Right lobe of liver (tissue), 6 donors: Measurements from ENCODE around the gene NCKAP1. TPM values are rescaled to one million over a fixed set of nuclear protein-coding genes. Genes with fewer than 3 reads are reported as not detected.

Experiments used
- ATAC-seq, 4 donors: fragments of 200-7000 bp; cut with Tn5 transposase; one replicate each; pipeline ENCODE4 v1.9.1; 2020; ENCODE audit warnings: mild to moderate bottlenecking in 4 of 4, moderate library complexity in 4 of 4
- DNase-seq, 3 donors: peaks; one replicate each; pipeline ENCODE4 v3.0.0-alpha.2; 2020
- H3K27ac ChIP-seq, 3 donors: fragments of 200-600 bp; one replicate each; pipeline ENCODE4 v1.8.0; 2022
- H3K27me3 ChIP-seq, 2 donors: fragments of 200-600 bp; one replicate each; pipeline ENCODE4 v1.8.0; 2022
- H3K36me3 ChIP-seq, 4 donors: fragments of 200-600 bp; sonication (generic) in 1 of 4; one replicate each; pipeline versions ENCODE4 v1.5.1 to v1.8.0; 2017 to 2022; ENCODE audit warnings: control low read depth in 1 of 4
- H3K4me1 ChIP-seq, 4 donors: fragments of 200-600 bp; sonication (generic) in 1 of 4; one replicate each; pipeline versions ENCODE4 v1.5.1 to v1.8.0; 2017 to 2022; ENCODE audit warnings: control low read depth in 1 of 4
- H3K4me3 ChIP-seq, 3 donors: fragments of 200-600 bp; one replicate each; pipeline ENCODE4 v1.8.0; 2022
- H3K9me3 ChIP-seq, 4 donors: fragments of 200-600 bp; sonication (generic) in 1 of 4; one replicate each; pipeline versions ENCODE4 v1.5.1 to v1.8.0; 2017 to 2022; ENCODE audit warnings: control low read depth in 1 of 4
- CTCF ChIP-seq, 4 donors: fragments of 200-600 bp in 3 of 4; fragments of 450-650 bp in 1 of 4; IDR thresholded peaks; one replicate each; pipeline versions ENCODE4 v1.5.1 to v1.8.0; 2016 to 2022; ENCODE audit warnings: antibody characterized with exemption in 4 of 4, mild to moderate bottlenecking in 2 of 4
- POLR2A ChIP-seq: fragments of 450-650 bp; IDR thresholded peaks from one replicate; pipeline ENCODE4 v1.6.1; 2017; ENCODE audit warnings: antibody characterized with exemption, mild to moderate bottlenecking
- WGBS: methylation state at CpG from one replicate; pipeline ENCODE4 v1.1.6; 2018; ENCODE audit warnings: low coverage, low lambda C conversion rate; ENCODE audit not compliant: insufficient coverage; ENCODE audit errors: missing lambda C conversion rate; 5-methylcytosine and 5-hydroxymethylcytosine counted together
- intact Hi-C, 2 donors: fragments of 100-400 bp; cut with DNase I; formaldehyde crosslinking; loops; one replicate each; pipeline versions ENCODE4 v1.11.2 to v1.14.1; 2022
- total RNA-seq, 6 experiments: library from RNA; depleted of rRNA in 2 of 6; stranded (reverse); fragments of >200 nt in 2 of 6; fragmentation: NEBNext Ultra II Directional in 3 of 6; extraction: Animal tissue kit (Norgen Biotek cat#: 25700) in 3 of 6; gene quantifications; one replicate each; pipeline versions ENCODE4 v1.1.0 to v1.2.4, GENCODE V29; 2016 to 2023
- donor health status: DM: no; HTN: yes; CAD: no.
- donor health status: DM: no; HTN: no; CAD: no.
- donor health status: DM: no; HTN: no; CAD: no.
- donor health status: DM: no; HTN: yes; CAD: no.
- donor health status: DM: no; HTN: yes; CAD: no.

NCKAP1 gene
- total RNA-seq, 6 experiments from 2014 or later = 31.9 to 50.3 (median 43.3) TPM

GRCh38 chr2:182980652-182981051, 57.6 kb downstream of the NCKAP1 start:
- 100% methylated on average over 1 of the region's 1 CpG for WGBS
- Histone ChIP-seq H3K36me3 (peaks cover 0 to 20% (median 2%) of the 10 kb centered on the region in 4 donors), H3K27ac (no peak overlapping the region), H3K27me3 (no peaks in the 10 kb centered on the region), H3K9me3 (no peaks in the 10 kb centered on the region), H3K4me3 (no peak overlapping the region), H3K4me1 (no peaks in the 10 kb centered on the region)
- TF ChIP-seq CTCF (IDR thresholded peaks at IDR 0.05) (no peak), POLR2A (no peak)
- DNase-seq = no peak
- intact Hi-C loops = loop anchor here in 1 of 2 donors (10.0 kb wide), 1 partner anchor 216 kb away; no protein-coding TSS in a partner anchor
- ATAC-seq = no peak

- no peaks in the 10 kb centered on the region for H3K9me3 ChIP-seq
- no peak overlapping the region for H3K27ac ChIP-seq
- peak; percentile 63 to 82 (median 78) for ATAC-seq
- no peaks in the 10 kb centered on the region for H3K27me3 ChIP-seq
- TF ChIP-seq POLR2A (no peak), CTCF (IDR thresholded peaks at IDR 0.05) (peak; percentile 58 to 67 (median 63))
- H3K4me3 ChIP-seq = no peak overlapping the region
- H3K36me3 ChIP-seq = peaks cover 0 to 20% (median 2%) of the 10 kb centered on the region in 4 donors
- intact Hi-C loops = loop anchor here in 1 of 2 donors (10.0 kb wide), 1 partner anchor 215 kb away; no protein-coding TSS in a partner anchor
- H3K4me1 ChIP-seq = no peaks in the 10 kb centered on the region
- no peak for DNase-seq
Observed at GRCh38 chr2:182980115-182980514, 58.1 kb downstream of the NCKAP1 start.

GRCh38 chr2:182977463-182977862, 60.8 kb downstream of the NCKAP1 start:
- intact Hi-C loops = no loop called here

GRCh38 chr2:182973441-182974352, 64.6 kb downstream of the NCKAP1 start:
- intact Hi-C loops = no loop called here
- peaks cover 0 to 5% (median 0%) of the 10 kb centered on the region in 4 donors for H3K4me1 ChIP-seq
- no peak overlapping the region for H3K4me3 ChIP-seq
- DNase-seq (no peak), ATAC-seq (peak; percentile 63 to 77 (median 68))
- no peaks in the 10 kb centered on the region for H3K9me3 ChIP-seq
- 18% methylated on average over 1 of the region's 1 CpG for WGBS
- H3K36me3 ChIP-seq = peaks cover 0 to 17% (median 0%) of the 10 kb centered on the region in 4 donors
- no peaks in the 10 kb centered on the region for H3K27me3 ChIP-seq
- no peak overlapping the region for H3K27ac ChIP-seq
- TF ChIP-seq POLR2A (no peak), CTCF (IDR thresholded peaks at IDR 0.05) (no peak)

More at GRCh38 chr2:182977463-182977862, 60.8 kb downstream of the NCKAP1 start:
- Histone ChIP-seq H3K27ac (no peak overlapping the region), H3K9me3 (no peaks in the 10 kb centered on the region), H3K4me1 (peaks cover 0 to 5% (median 0%) of the 10 kb centered on the region in 4 donors), H3K4me3 (no peak overlapping the region), H3K27me3 (no peaks in the 10 kb centered on the region), H3K36me3 (peaks cover 0 to 16% (median 2%) of the 10 kb centered on the region in 4 donors)
- WGBS = 100% methylated on average over 1 of the region's 1 CpG
- TF ChIP-seq POLR2A = no peak
- TF ChIP-seq CTCF (IDR thresholded peaks at IDR 0.05) = no peak
- no peak for ATAC-seq
- no peak for DNase-seq
